CD4-positive, alpha-beta T cell (primary cell): Measurements from ENCODE around the gene EIF1. TPM values are rescaled to one million over a fixed set of nuclear protein-coding genes. Genes with fewer than 3 reads are reported as not detected.

ENCODE experiments used
- ATAC-seq: fragments of 200-7000 bp; cut with Tn5 transposase; one replicate; pipeline ENCODE4 v1.10.0; 2022; ENCODE audit warnings: mild to moderate bottlenecking; ENCODE audit not compliant: poor library complexity
- CTCF ChIA-PET: fragments of 350-600 bp; sonication (Branson Sonifier 250); formaldehyde crosslinking; loops from one replicate; lab custom pipeline; 2021; ENCODE audit warnings: antibody characterized with exemption, inconsistent platforms; lab: Charles Lee
- POLR2A ChIA-PET: fragments of 350-600 bp; sonication (Branson Sonifier 250); formaldehyde crosslinking; loops from one replicate; lab custom pipeline; 2021; ENCODE audit warnings: antibody characterized with exemption, inconsistent platforms; lab: Charles Lee
- DNase-seq, 14 experiments: peaks; one replicate each; pipeline ENCODE4 v3.0.0-alpha.2; 2013 to 2020; ENCODE audit warnings: mixed read lengths in 2 of 14
- H3K27ac ChIP-seq, 2 donors: one replicate each; pipeline versions ENCODE4 v1.5.1 to v1.7.0; 2013; ENCODE audit warnings: low read length in 2 of 2, low read depth in 1 of 2, mild to moderate bottlenecking in 1 of 2
- H3K27me3 ChIP-seq, 2 experiments: 1 replicate in 1 of 2; 2 replicates in 1 of 2; pipeline versions ENCODE4 v1.6.1 to v1.7.0; 2013; ENCODE audit warnings: low read length in 2 of 2, control low read depth in 1 of 2, mild to moderate bottlenecking in 1 of 2, moderate library complexity in 1 of 2; ENCODE audit not compliant: insufficient read depth in 2 of 2, control insufficient read depth in 1 of 2
- H3K36me3 ChIP-seq: one replicate; pipeline ENCODE4 v1.6.1; 2013; ENCODE audit warnings: low read length, control low read depth; ENCODE audit not compliant: insufficient read depth
- H3K4me1 ChIP-seq: one replicate; pipeline ENCODE4 v1.6.1; 2013; ENCODE audit warnings: low read length, control low read depth; ENCODE audit not compliant: insufficient read depth
- H3K4me3 ChIP-seq: one replicate; pipeline ENCODE4 v1.5.1; 2013; ENCODE audit warnings: mild to moderate bottlenecking, low read length, moderate library complexity
- H3K9me3 ChIP-seq, 2 experiments: 1 replicate in 1 of 2; 2 replicates in 1 of 2; pipeline versions ENCODE4 v1.6.1 to v1.7.0; 2013; ENCODE audit warnings: low read length in 2 of 2, mild to moderate bottlenecking in 2 of 2, control low read depth in 1 of 2, moderate library complexity in 1 of 2; ENCODE audit not compliant: control insufficient read depth in 1 of 2, insufficient read depth in 1 of 2
- H3K27ac Mint-ChIP-seq: one replicate; pipeline ENCODE4 v1.8.0; 2020; ENCODE audit warnings: mixed read lengths
- H3K27me3 Mint-ChIP-seq: one replicate; pipeline ENCODE4 v1.8.0; 2021; ENCODE audit warnings: mixed read lengths
- H3K36me3 Mint-ChIP-seq: one replicate; pipeline ENCODE4 v1.8.0; 2021; ENCODE audit warnings: low read depth, mixed read lengths
- H3K4me1 Mint-ChIP-seq: one replicate; pipeline ENCODE4 v1.8.0; 2021; ENCODE audit warnings: low read depth, mixed read lengths
- H3K4me3 Mint-ChIP-seq: one replicate; pipeline ENCODE4 v1.8.0; 2020; ENCODE audit warnings: mild to moderate bottlenecking, mixed read lengths
- H3K9me3 Mint-ChIP-seq: one replicate; pipeline ENCODE4 v1.8.0; 2020; ENCODE audit warnings: mixed read lengths
- CTCF ChIP-seq: fragments of 200-600 bp; IDR thresholded peaks from one replicate; pipeline ENCODE4 v1.8.0; 2022; ENCODE audit warnings: antibody characterized with exemption, mild to moderate bottlenecking
- intact Hi-C, 2 experiments: fragments of 100-400 bp; cut with DNase I in 1 of 2; cut with micrococcal nuclease in 1 of 2; formaldehyde crosslinking; loops; one replicate each; pipeline versions ENCODE4 v1.15.1 to v1.9.0; 2023 to 2025; cut with DNase I, micrococcal nuclease
- total RNA-seq, 174 experiments: library from RNA in 2 of 174; stranded (reverse) in 2 of 174; gene quantifications; one replicate each; pipeline ENCODE4 v1.2.3 and lab custom pipeline; 2021 to 2026

EIF1 gene
- total RNA-seq, 2 experiments from 2014 or later, result 3,351 to 3,391 TPM

DNA sequence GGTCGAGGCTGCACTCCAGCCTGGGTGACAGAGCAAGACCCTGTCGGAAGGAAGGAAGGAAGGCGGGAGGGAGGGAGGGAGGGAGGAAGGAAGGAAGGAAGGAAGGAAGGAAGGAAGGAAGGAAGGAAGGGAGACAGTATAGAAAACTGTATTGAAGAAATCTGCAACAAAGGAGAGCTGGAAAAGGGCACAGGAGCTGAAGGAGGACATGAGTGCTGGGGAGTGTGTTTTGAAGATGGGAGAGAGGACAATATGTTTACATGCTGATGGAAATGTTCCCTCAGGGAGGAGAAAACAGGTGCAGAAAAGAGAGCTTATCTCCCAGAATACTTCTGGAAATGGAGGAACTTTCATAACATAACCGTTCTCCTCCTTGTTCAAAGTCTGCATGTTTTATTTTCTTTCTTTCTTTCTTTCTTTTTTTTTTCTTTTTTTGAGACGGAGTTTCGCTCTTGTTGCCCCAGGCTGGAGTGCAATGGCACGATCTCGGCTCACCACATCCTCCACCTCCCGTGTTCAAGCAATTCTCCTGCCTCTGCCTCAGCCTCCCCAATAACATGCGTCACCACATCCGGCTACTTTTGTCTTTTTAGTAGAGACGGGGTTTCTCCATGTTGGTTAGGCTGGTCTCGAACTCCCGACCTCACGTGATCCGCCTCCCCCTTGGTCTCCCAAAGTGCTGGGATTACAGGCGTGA is 48.4 kb downstream of the EIF1 start:
- ChIA-PET POLR2A (interaction anchor here (1.6 kb wide), 1 partner anchor 46 kb away, joined by 5 read pairs; no protein-coding TSS in a partner anchor), CTCF (interaction anchor here (0.7 to 1.2 kb wide), 4 partner anchors 8 to 93 kb away, joined by 3 to 8 read pairs (median 4); partner anchors contain the start of gene P3H4)
- Mint-ChIP-seq H3K27ac (peak overlapping the region; percentile 53), H3K9me3 (no peaks in the 10 kb centered on the region), H3K27me3 (peaks cover 46% of the 10 kb centered on the region), H3K4me1 (no peaks in the 10 kb centered on the region), H3K36me3 (no peaks in the 10 kb centered on the region), H3K4me3 (no peak overlapping the region)
- peak in 3 of 14 experiments; percentile 9 to 34 (median 20) for DNase-seq
- no peak overlapping the region for H3K27ac ChIP-seq
- no peaks in the 10 kb centered on the region for H3K36me3 ChIP-seq
- no peak overlapping the region for H3K4me3 ChIP-seq
- TF ChIP-seq CTCF, result no peak
- peak; percentile 13 for ATAC-seq
- H3K27me3 ChIP-seq, result peaks cover 45 to 54% of the 10 kb centered on the region in 2 experiments
- intact Hi-C loops, result loop anchor here (2.0 to 5.0 kb wide), 3 partner anchors 50 to 380 kb away; partner anchors contain the start of gene JUP (in 1 of the 2)
- peaks cover 0 to 18% of the 10 kb centered on the region in 2 experiments for H3K9me3 ChIP-seq
- H3K4me1 ChIP-seq, result peaks cover 21% of the 10 kb centered on the region

DNA sequence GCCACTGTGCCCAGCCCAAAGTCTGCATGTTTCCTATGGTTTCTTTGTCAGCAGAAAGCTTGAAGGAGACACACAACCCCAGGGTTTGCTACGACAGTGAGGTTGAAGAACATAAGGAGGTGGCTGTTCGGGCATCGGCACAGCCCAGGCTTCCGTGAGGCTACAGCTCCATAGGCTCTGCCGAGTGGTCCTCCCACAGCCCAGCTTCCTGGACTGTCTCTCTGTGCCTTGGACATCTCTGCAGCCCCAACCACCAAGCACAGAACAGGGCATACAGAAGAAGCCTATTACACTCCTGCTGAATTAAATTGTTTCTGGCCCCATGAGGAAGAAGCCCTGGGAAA is 49.0 kb downstream of the EIF1 start:
- no peaks in the 10 kb centered on the region for H3K36me3 Mint-ChIP-seq
- intact Hi-C loops, result loop anchor here (1.0 to 5.0 kb wide), 6 partner anchors 50 to 380 kb away; partner anchors contain the start of genes JUP (in 1 of the 2) and P3H4 (in 1 of the 2)
- H3K27me3 ChIP-seq, result peaks cover 40 to 49% of the 10 kb centered on the region in 2 experiments
- peaks cover 21% of the 10 kb centered on the region for H3K4me1 ChIP-seq
- H3K4me3 Mint-ChIP-seq, result no peak overlapping the region
- ATAC-seq (peak; percentile 24), DNase-seq (peak in 2 of 14 experiments; percentile 13 to 40)
- no peaks in the 10 kb centered on the region for H3K9me3 Mint-ChIP-seq
- no peaks in the 10 kb centered on the region for H3K36me3 ChIP-seq
- H3K4me1 Mint-ChIP-seq, result no peaks in the 10 kb centered on the region
- POLR2A ChIA-PET, result interaction anchor here (1.6 kb wide), 1 partner anchor 46 kb away, joined by 5 read pairs; no protein-coding TSS in a partner anchor
- no peak for TF ChIP-seq CTCF
- peaks cover 0 to 18% of the 10 kb centered on the region in 2 experiments for H3K9me3 ChIP-seq
- H3K4me3 ChIP-seq, result no peak overlapping the region
- no peak overlapping the region for H3K27ac ChIP-seq
- peak overlapping the region; percentile 53 for H3K27ac Mint-ChIP-seq
- CTCF ChIA-PET, result interaction anchor here (0.7 to 1.2 kb wide), 4 partner anchors 9 to 92 kb away, joined by 3 to 8 read pairs (median 4); partner anchors contain the start of gene P3H4
- peaks cover 41% of the 10 kb centered on the region for H3K27me3 Mint-ChIP-seq

GRCh38 chr17:41738077-41738800 is 49.6 kb downstream of the EIF1 start:
- ChIA-PET POLR2A (interaction anchor here (1.6 kb wide), 1 partner anchor 47 kb away, joined by 5 read pairs; no protein-coding TSS in a partner anchor), CTCF (interaction anchor here (0.7 to 1.2 kb wide), 4 partner anchors 10 to 92 kb away, joined by 3 to 8 read pairs (median 4); partner anchors contain the start of gene P3H4)
- H3K36me3 ChIP-seq, result no peaks in the 10 kb centered on the region
- no peaks in the 10 kb centered on the region for H3K9me3 Mint-ChIP-seq
- H3K36me3 Mint-ChIP-seq, result no peaks in the 10 kb centered on the region
- peak; percentile 89 for ATAC-seq
- H3K4me1 Mint-ChIP-seq, result no peaks in the 10 kb centered on the region
- peak; percentile 97 for TF ChIP-seq CTCF
- H3K27me3 Mint-ChIP-seq, result peaks cover 38% of the 10 kb centered on the region
- peaks cover 0 to 18% of the 10 kb centered on the region in 2 experiments for H3K9me3 ChIP-seq
- no peak overlapping the region for H3K4me3 Mint-ChIP-seq
- H3K27ac ChIP-seq, result no peak overlapping the region
- peak overlapping the region; percentile 53 for H3K27ac Mint-ChIP-seq
- DNase-seq, result peak; percentile 57 to 89 (median 74)
- intact Hi-C loops, result loop anchor here (1.0 to 5.0 kb wide), 5 partner anchors 49 to 379 kb away; partner anchors contain the start of genes JUP (in 1 of the 2) and P3H4 (in 1 of the 2)
- H3K4me3 ChIP-seq, result no peak overlapping the region
- peaks cover 21% of the 10 kb centered on the region for H3K4me1 ChIP-seq
- peaks cover 36 to 43% of the 10 kb centered on the region in 2 experiments for H3K27me3 ChIP-seq
